ENCODE measurements around the gene VRK3. TPM values are rescaled to one million over a fixed set of nuclear protein-coding genes. Genes with fewer than 3 reads are reported as not detected.

VRK3 gene
- total RNA-seq, 1 experiment from 2014 or later: 62.5 TPM

GRCh38 chr19:50043967-50044366 lies 18.8 kb upstream of the VRK3 start:
- H3K4me1 ChIP-seq (replicated peaks; ENCODE audit: insufficient read depth): no peaks in the 10 kb centered on the region
- POLR2A ChIA-PET (ENCODE audit: unreplicated experiment): no interaction called here
- CTCF ChIA-PET: no interaction called here
- TF ChIP-seq EZH2 (IDR thresholded peaks at IDR 0.05; ENCODE audit: low read depth) (no peak), CTCF (conservative IDR thresholded peaks at IDR 0.05) (no peak)
- no peaks in the 10 kb centered on the region for H3K27me3 ChIP-seq (ENCODE audit: insufficient read depth, low read depth)
- DNase-seq: no peak
- no peak overlapping the region for H2AFZ ChIP-seq
- no peak overlapping the region for H3K27ac ChIP-seq
- H3K9me3 ChIP-seq (ENCODE audit: insufficient read depth, low read depth): peaks cover 74% of the 10 kb centered on the region
- no peaks in the 10 kb centered on the region for H3K79me2 ChIP-seq (ENCODE audit: low read depth)
- no TSS peak for BruUV-seq (replicated peaks)
- H3K4me3 ChIP-seq: no peak overlapping the region
- intact Hi-C loops (cut with micrococcal nuclease; ENCODE audit: unreplicated experiment): no loop called here
- H3F3A ChIP-seq (ENCODE audit: insufficient read depth, low read depth): peaks cover 12% of the 10 kb centered on the region; the same call in 1 of the 2 replicates
- peaks cover 81% of the 10 kb centered on the region for H3K36me3 ChIP-seq (ENCODE audit: low read depth)
- no peaks in the 10 kb centered on the region for H3K9me2 ChIP-seq (ENCODE audit: insufficient read depth)
- no peak overlapping the region for H3K4me2 ChIP-seq
- no peaks in the 10 kb centered on the region for H4K20me1 ChIP-seq (ENCODE audit: insufficient read depth)

GRCh38 chr19:50042363-50043024 lies 17.3 kb upstream of the VRK3 start:
- Histone ChIP-seq H3K27me3 (ENCODE audit: insufficient read depth, low read depth) (no peaks in the 10 kb centered on the region), H3K4me2 (no peak overlapping the region), H3K36me3 (ENCODE audit: low read depth) (peaks cover 86% of the 10 kb centered on the region), H3K9me2 (ENCODE audit: insufficient read depth) (no peaks in the 10 kb centered on the region), H2AFZ (no peak overlapping the region), H3F3A (ENCODE audit: insufficient read depth, low read depth) (peaks cover 12% of the 10 kb centered on the region; the same call in 1 of the 2 replicates), H4K20me1 (ENCODE audit: insufficient read depth) (no peaks in the 10 kb centered on the region), H3K79me2 (ENCODE audit: low read depth) (no peaks in the 10 kb centered on the region), H3K9me3 (ENCODE audit: insufficient read depth, low read depth) (peaks cover 59% of the 10 kb centered on the region), H3K27ac (no peak overlapping the region), H3K4me1 (replicated peaks; ENCODE audit: insufficient read depth) (no peaks in the 10 kb centered on the region), H3K4me3 (no peak overlapping the region)
- BruUV-seq (replicated peaks): no TSS peak
- CTCF ChIA-PET: no interaction called here
- intact Hi-C loops (cut with micrococcal nuclease; ENCODE audit: unreplicated experiment): no loop called here
- no peak for DNase-seq
- POLR2A ChIA-PET (ENCODE audit: unreplicated experiment): no interaction called here
- no peak for TF ChIP-seq EZH2 (IDR thresholded peaks at IDR 0.05; ENCODE audit: low read depth)
- TF ChIP-seq CTCF (conservative IDR thresholded peaks at IDR 0.05): no peak

- Histone ChIP-seq H2AFZ (no peak overlapping the region), H3K27me3 (ENCODE audit: insufficient read depth, low read depth) (no peaks in the 10 kb centered on the region), H3K4me2 (no peak overlapping the region), H3K27ac (no peak overlapping the region), H3K9me2 (ENCODE audit: insufficient read depth) (no peaks in the 10 kb centered on the region), H3K36me3 (ENCODE audit: low read depth) (peaks cover 81% of the 10 kb centered on the region), H3F3A (ENCODE audit: insufficient read depth, low read depth) (peaks cover 5% of the 10 kb centered on the region; the same call in 1 of the 2 replicates), H3K4me1 (replicated peaks; ENCODE audit: insufficient read depth) (no peaks in the 10 kb centered on the region), H3K79me2 (ENCODE audit: low read depth) (0 out of 2 replicates have a peak, but pooled peaks cover 5% of the 10 kb centered on the region), H4K20me1 (ENCODE audit: insufficient read depth) (no peaks in the 10 kb centered on the region), H3K4me3 (no peak overlapping the region), H3K9me3 (ENCODE audit: insufficient read depth, low read depth) (peaks cover 44% of the 10 kb centered on the region)
- TF ChIP-seq CTCF (conservative IDR thresholded peaks at IDR 0.05) (no peak), EZH2 (IDR thresholded peaks at IDR 0.05; ENCODE audit: low read depth) (no peak)
- intact Hi-C loops (cut with micrococcal nuclease; ENCODE audit: unreplicated experiment): no loop called here
- ChIA-PET POLR2A (ENCODE audit: unreplicated experiment) (no interaction called here), CTCF (no interaction called here)
- BruUV-seq (replicated peaks): no TSS peak
- no peak for DNase-seq
These were observed 15.8 kb upstream of the VRK3 start for GRCh38 chr19:50040967-50041366.

Data from PC-9 (cell line).